RPMI8226 (cell line): ENCODE measurements around the gene C1orf56.

Source experiments
- DNase-seq: peaks from one replicate; pipeline ENCODE4 v3.0.0-alpha.2; 2015

The C1orf56 gene

DNA sequence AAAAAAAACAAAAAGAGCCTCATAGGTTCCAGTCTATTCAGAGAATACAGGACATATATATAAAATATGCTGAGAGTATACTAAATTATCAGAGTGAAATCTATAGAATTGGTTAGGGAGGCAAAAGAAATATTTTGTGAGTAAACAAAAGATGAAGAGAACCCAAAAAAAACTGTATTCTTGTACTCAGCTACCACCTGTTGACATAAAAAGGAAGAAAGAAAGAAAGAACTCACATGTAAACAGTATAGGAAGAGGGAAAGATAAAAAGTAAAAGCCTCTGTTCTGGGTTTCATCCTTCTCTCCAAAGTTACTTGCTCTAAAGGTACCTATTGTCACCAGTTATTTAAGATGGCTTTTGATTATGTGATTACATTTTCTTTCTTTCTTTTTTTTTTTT lies 21.1 kb upstream of the C1orf56 start:
- no peak for DNase-seq

GRCh38 chr1:151032164-151032563 lies 15.4 kb upstream of the C1orf56 start:
- no peak for DNase-seq

DNA sequence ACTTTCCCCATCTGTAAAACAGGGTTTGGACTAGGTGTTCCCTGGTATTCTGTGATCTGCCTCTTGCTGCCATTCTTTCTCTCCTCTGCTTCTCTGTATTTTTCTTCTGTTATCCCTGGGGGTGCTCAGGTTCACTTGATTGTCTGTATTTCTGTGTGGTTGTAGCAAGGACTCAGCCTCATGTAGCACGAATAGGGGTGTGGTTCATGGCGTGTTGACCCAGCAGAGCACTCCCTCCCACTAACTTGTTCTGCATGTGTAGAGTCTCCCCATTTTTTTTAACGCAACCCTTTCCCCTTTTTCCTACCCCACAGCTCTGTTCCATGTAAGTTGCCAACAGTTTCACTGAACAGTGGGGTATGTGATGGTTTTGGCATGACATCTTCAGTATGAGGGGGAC lies 12.4 kb upstream of the C1orf56 start:
- DNase-seq = no peak

- no peak for DNase-seq
Observed at GRCh38 chr1:151036356-151036755, 11.2 kb upstream of the C1orf56 start, which contains the start of gene BNIPL. TSS of gene BNIPL (plus strand) at chr1:151036586. CDS start at chr1:151036726, 140 bp downstream.

GRCh38 chr1:151037032-151037431 lies 10.5 kb upstream of the C1orf56 start:
- no peak for DNase-seq

- DNase-seq = no peak
Observed at GRCh38 chr1:151039521-151039920, 8.0 kb upstream of the C1orf56 start.

DNA sequence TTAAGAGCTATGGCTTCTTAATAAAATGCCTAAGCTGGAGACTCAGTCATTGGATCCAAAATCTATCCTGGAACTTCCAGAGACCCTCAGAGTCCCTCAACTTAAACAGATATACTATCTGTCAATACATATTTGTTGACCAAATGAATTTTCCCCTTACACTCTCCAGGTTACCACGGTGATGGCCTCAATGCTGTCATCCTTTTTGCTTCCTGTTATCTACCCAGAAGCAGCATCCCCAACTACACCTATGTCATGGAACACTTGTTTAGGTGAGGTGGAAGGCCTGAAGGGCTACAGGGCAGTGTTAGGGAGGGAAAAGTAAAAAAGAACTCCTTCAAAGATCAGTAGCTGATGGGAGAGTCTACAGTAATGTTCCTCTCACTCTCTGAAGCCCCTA lies 4.4 kb upstream of the C1orf56 start:
- DNase-seq = no peak

DNA sequence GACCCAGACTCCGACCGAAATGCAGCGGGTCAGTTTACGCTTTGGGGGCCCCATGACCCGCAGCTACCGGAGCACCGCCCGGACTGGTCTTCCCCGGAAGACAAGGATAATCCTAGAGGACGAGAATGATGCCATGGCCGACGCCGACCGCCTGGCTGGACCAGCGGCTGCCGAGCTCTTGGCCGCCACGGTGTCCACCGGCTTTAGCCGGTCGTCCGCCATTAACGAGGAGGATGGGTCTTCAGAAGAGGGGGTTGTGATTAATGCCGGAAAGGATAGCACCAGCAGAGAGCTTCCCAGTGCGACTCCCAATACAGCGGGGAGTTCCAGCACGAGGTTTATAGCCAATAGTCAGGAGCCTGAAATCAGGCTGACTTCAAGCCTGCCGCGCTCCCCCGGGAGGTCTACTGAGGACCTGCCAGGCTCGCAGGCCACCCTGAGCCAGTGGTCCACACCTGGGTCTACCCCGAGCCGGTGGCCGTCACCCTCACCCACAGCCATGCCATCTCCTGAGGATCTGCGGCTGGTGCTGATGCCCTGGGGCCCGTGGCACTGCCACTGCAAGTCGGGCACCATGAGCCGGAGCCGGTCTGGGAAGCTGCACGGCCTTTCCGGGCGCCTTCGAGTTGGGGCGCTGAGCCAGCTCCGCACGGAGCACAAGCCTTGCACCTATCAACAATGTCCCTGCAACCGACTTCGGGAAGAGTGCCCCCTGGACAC lies 534 bp downstream of the C1orf56 start:
- peak; percentile 82 for DNase-seq

DNA sequence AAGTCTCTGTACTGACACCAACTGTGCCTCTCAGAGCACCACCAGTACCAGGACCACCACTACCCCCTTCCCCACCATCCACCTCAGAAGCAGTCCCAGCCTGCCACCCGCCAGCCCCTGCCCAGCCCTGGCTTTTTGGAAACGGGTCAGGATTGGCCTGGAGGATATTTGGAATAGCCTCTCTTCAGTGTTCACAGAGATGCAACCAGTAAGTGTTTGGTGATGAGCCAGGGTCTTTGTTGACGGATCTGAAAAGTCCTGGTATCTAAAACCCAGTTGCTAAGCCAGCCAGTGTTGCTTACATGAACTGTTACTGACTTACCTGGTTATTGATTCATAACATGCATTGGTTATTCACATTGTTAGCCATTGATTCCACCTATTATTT lies 1.1 kb downstream of the C1orf56 start:
- DNase-seq = no peak

DNA sequence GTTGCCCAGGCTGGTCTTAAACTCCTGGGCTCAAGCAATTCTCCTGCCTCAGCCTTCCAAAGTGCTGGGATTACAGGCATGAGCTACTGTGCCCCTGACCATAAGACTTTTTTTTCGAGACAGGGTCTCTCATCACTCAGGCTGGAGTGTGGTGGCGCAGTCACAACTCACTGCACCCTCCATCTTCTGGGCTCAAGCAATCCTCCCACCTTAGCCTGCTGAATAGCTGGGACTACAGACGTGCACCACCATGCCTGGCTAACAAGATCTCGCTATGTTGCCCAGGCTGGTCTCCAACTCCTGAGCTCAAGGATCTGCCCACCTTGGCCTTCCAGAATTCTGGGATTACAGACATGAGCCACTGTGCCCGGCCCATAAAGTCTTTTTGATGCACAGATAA lies 1.9 kb downstream of the C1orf56 start:
- DNase-seq = no peak

DNA sequence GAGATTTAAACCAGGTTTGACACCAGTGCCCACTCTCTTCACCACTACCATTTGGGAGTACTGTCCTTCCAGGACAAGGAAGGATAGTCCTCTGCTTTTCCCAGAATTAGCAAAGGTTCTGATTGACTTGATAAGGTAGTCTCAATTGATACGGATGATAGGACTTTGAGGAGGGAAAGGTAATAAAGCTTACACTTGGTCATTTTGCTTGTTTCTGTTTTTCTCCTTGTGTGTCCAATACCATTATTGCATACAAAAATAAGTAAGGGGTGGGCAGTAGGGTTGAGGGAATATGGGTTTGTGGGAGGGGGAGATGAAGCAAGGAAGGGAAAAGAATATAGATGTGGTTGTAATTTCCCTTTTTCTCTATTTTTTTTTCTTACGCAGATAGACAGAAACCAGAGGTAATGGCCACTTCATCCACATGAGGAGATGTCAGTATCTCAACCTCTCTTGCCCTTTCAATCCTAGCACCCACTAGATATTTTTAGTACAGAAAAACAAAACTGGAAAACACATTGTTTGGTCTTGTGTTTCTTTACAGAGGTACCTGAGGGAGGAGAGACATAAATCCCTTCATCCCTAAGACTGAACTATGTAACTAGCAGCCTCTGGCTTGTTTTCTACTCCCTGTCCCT lies 2.6 kb downstream of the C1orf56 start:
- DNase-seq = no peak

DNA sequence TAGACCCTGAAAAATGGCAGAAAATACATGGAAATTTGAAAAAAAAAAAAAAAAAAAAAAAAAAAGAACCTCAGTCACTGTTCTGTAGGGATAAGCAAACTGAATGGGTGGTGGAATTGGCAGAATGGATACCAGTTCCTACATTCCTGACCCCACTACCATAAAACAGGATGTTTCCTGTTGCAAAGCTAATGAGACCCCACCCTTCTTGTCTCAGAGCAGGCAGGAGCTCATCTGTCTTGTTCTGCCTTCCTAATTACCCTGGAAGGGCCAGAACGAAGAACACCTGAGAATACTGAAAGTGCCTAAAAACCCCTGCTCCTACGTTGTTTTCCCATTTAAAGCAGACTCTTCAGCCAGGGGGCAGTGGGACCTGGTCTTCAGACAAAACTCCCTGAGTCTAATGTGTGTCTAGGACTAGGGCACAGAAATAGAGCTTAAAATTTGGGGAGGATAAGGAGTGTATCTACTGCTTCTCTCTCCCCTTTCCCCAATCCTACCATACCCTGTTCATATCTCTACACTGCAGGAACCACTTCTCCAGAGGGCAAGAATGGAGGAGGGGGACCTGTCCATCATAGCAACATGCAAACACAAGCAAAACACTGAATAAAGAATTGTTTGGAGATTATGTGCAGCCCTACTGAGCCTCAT lies 3.9 kb downstream of the C1orf56 start:
- no peak for DNase-seq

GRCh38 chr1:151054971-151055547 lies 7.5 kb downstream of the C1orf56 start:
- no peak for DNase-seq

- DNase-seq = no peak
Observed at GRCh38 chr1:151055581-151055980, 8.0 kb downstream of the C1orf56 start.

- DNase-seq = peak; percentile 13
Observed at GRCh38 chr1:151056149-151056548, 8.6 kb downstream of the C1orf56 start.

- peak; percentile 31 for DNase-seq
Observed at GRCh38 chr1:151058692-151059091, 11.1 kb downstream of the C1orf56 start.

DNA sequence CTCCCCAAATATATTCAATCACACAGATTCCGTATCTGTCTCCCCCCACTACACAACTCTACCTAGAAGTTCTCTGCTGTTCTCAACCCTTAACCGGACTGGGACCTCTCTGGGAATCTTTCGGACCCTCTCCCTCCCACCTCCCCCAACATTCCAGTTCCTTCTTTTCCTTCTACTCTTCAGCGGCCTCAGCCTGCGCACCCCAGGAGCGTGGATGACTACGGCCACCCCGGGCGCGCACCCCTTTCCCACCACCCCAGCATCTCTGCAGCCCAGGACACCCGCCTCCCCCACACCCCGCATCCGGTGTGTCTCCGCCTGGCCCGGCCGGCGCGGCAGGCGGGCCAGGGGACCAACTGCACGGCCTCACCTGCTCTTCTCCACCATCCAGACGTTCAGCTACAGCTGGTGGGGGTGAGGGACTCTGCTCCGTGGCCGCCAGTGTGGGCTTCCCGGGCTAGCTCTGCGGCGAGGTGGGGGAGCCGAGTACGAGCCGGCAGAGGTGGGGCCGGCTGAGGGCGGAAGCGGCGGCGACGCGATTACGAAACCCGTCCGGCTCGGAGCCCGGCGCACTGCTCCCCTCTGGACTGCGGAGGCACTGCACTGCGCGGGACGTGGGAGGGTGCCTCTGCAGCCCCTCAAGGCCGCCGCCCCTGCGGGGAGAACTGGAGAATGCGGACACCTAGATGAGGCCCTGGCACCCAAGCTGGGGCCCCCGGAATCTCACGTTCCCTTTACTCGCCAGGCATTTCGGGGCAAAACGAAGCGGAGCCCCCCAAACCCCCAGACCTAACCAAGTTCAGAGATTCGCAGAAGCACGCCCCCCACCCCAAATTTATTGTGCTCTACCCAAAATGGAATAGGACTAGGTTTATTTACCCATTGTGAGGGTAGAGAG lies 11.8 kb downstream of the C1orf56 start, which contains the start of gene CDC42SE1:
TSS of gene CDC42SE1 (minus strand) at position 514 of the 898 bp plus-strand sequence. CDS start 3,892 bp downstream, outside the sequence.
- DNase-seq = peak; percentile 92

DNA sequence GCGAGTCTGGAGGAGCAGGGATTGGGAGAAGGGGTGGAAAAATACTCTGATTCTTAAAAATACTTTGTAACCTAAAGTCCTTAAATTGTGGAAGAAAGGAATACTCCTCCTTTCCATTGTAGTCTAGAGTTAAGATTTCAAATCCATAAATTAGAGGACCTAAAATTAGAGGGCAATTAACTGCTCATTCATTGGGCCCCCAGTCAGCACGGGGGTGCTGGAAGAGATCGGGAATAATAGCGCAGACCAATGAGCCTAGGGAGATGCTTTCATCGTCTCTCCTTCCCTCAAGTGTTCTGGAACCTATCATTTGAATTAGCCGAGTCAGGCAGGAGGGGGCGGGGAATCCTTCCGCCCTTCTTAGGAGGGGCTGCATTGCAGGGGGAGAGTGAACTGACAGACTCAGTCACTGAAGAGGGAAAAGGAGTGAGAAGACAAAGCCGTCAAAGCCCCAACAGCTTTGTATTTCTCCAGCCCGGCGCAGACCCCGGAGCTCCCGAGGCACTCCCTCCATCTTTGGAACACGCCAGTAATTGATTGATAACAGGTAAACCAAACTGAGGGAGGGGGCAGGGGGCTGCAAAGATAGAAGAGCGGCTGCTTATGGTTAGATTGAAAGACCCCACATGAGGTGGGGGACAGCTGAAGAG lies 12.6 kb downstream of the C1orf56 start, which contains the start of gene MLLT11:
TSS of gene MLLT11 (plus strand) at position 391 of the 650 bp plus-strand sequence. CDS start 6,828 bp downstream, outside the sequence.
- DNase-seq = no peak

- DNase-seq = no peak
Observed at GRCh38 chr1:151060657-151061421, 13.3 kb downstream of the C1orf56 start.

DNA sequence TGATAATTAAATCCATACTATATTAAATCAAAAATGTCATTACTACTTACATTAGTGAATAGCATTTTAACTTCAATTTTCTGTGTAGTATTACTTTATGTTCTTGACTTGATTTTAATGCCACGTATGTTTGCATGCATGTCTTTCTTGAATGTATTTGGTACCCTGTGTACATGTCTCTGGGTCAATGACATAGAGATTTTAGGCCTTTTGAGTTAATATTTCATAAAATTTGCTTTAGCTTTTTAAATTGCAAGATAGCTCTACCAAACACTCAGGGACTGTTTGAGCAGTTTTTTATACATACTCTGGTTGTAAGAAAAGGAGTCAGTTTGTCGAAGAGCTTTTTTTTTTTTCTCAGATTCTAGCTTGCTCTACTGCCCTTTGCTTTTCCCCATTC lies 14.2 kb downstream of the C1orf56 start:
- no peak for DNase-seq
